HEK293T (cell line): ENCODE data around the gene TMEM242.

Experiments used
- BHLHE40 ChIP-seq: fragments of 450-650 bp; IDR thresholded peaks from 2 replicates; pipeline ENCODE4 v1.6.1; 2016; ENCODE audit warnings: mild to moderate bottlenecking, moderate library complexity, borderline replicate concordance
- FOXA1 ChIP-seq: fragments of 450-650 bp; IDR thresholded peaks from 2 replicates; pipeline ENCODE4 v1.6.1; 2016; ENCODE audit warnings: mild to moderate bottlenecking
- FOXM1 ChIP-seq: fragments of 450-650 bp; IDR thresholded peaks from 2 replicates; pipeline ENCODE4 v1.6.1; 2017; ENCODE audit warnings: mild to moderate bottlenecking, borderline replicate concordance
- NFRKB ChIP-seq: fragments of 450-650 bp; IDR thresholded peaks from 2 replicates; pipeline ENCODE4 v1.6.1; 2016; ENCODE audit warnings: mild to moderate bottlenecking, moderate library complexity
- TARDBP ChIP-seq: fragments of 450-650 bp; IDR thresholded peaks from 2 replicates; pipeline ENCODE4 v1.6.1; 2016

GRCh38 chr6:157294654-157295053 lies 28.7 kb downstream of the TMEM242 start:
- no peak for TF ChIP-seq TARDBP
- TF ChIP-seq FOXM1: no peak
- TF ChIP-seq NFRKB: no peak
- no peak for TF ChIP-seq BHLHE40
- TF ChIP-seq FOXA1: no peak
